SU-DHL-6 (cell line): ENCODE measurements around the gene UNC119B.

Experiments
- EZH2phosphoT487 ChIP-seq: fragments of 200-600 bp; sonication (generic), shearing (Covaris generic); conservative IDR thresholded peaks from 2 replicates; pipeline ENCODE4 v1.6.1; 2018; ENCODE audit warnings: mild to moderate bottlenecking, antibody characterized with exemption, low read length, moderate library complexity, mixed read lengths
- TF ChIP-seq, protein P1 (sequence below): fragments of 200-600 bp; sonication (generic); IDR thresholded peaks from one replicate; pipeline ENCODE4 v1.5.1; 2017; ENCODE audit warnings: antibody characterized with exemption, mild to moderate bottlenecking, low read length, moderate library complexity; ENCODE audit not compliant: insufficient read depth, poor library complexity, severe bottlenecking

- TF ChIP-seq, protein P1, sequence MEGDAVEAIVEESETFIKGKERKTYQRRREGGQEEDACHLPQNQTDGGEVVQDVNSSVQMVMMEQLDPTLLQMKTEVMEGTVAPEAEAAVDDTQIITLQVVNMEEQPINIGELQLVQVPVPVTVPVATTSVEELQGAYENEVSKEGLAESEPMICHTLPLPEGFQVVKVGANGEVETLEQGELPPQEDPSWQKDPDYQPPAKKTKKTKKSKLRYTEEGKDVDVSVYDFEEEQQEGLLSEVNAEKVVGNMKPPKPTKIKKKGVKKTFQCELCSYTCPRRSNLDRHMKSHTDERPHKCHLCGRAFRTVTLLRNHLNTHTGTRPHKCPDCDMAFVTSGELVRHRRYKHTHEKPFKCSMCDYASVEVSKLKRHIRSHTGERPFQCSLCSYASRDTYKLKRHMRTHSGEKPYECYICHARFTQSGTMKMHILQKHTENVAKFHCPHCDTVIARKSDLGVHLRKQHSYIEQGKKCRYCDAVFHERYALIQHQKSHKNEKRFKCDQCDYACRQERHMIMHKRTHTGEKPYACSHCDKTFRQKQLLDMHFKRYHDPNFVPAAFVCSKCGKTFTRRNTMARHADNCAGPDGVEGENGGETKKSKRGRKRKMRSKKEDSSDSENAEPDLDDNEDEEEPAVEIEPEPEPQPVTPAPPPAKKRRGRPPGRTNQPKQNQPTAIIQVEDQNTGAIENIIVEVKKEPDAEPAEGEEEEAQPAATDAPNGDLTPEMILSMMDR: no peak
- no peak for TF ChIP-seq EZH2phosphoT487
Observed at GRCh38 chr12:120663741-120664140, 46.5 kb upstream of the UNC119B start.
